Right atrium auricular region (tissue), 2 donors: ENCODE results near the gene PMS1. TPM values are rescaled to one million over a fixed set of nuclear protein-coding genes. Genes with fewer than 3 reads are reported as not detected.
"Not testable (repeated sequence)": the region's sequence is repeated elsewhere in the genome, so short reads cannot be mapped to it uniquely, and the experiment has no call there.

Source experiments
- DNase-seq: peaks from one replicate; pipeline ENCODE4 v3.0.0-alpha.2; 2019; ENCODE audit warnings: low spot score
- H3K27ac ChIP-seq, 2 donors: fragments of 200-600 bp; sonication (generic); 1 replicate in 1 of 2; 2 replicates in 1 of 2; pipeline ENCODE4 v1.5.1; 2016 to 2019
- H3K27me3 ChIP-seq, 2 donors: fragments of 200-600 bp; sonication (generic); one replicate each; pipeline versions ENCODE4 v1.5.1 to v1.6.0; 2017 to 2019
- H3K36me3 ChIP-seq: fragments of 200-600 bp; sonication (generic); one replicate; pipeline ENCODE4 v1.5.1; 2016
- H3K4me1 ChIP-seq, 2 donors: fragments of 200-600 bp; sonication (generic); one replicate each; pipeline versions ENCODE4 v1.5.1 to v1.6.0; 2017 to 2019
- H3K4me3 ChIP-seq, 2 donors: fragments of 200-600 bp; sonication (generic); 1 replicate in 1 of 2; 2 replicates in 1 of 2; pipeline ENCODE4 v1.5.1; 2017 to 2019; ENCODE audit warnings: mild to moderate bottlenecking in 1 of 2, moderate library complexity in 1 of 2
- H3K9me3 ChIP-seq, 2 donors: fragments of 200-600 bp; sonication (generic); one replicate each; pipeline ENCODE4 v1.5.1; 2019
- CTCF ChIP-seq, 2 donors: fragments of 200-600 bp; sonication (generic); IDR thresholded peaks; one replicate each; pipeline ENCODE4 v1.5.1; 2019; ENCODE audit warnings: antibody characterized with exemption in 2 of 2
- total RNA-seq, 2 donors: library from RNA; depleted of rRNA; stranded (reverse); fragments of >200 nt; gene quantifications; one replicate each; pipeline ENCODE4 v1.1.0, GENCODE V29; 2016

PMS1 gene
- total RNA-seq, 2 donors from 2014 or later: 7.9 to 9.0 TPM

DNA sequence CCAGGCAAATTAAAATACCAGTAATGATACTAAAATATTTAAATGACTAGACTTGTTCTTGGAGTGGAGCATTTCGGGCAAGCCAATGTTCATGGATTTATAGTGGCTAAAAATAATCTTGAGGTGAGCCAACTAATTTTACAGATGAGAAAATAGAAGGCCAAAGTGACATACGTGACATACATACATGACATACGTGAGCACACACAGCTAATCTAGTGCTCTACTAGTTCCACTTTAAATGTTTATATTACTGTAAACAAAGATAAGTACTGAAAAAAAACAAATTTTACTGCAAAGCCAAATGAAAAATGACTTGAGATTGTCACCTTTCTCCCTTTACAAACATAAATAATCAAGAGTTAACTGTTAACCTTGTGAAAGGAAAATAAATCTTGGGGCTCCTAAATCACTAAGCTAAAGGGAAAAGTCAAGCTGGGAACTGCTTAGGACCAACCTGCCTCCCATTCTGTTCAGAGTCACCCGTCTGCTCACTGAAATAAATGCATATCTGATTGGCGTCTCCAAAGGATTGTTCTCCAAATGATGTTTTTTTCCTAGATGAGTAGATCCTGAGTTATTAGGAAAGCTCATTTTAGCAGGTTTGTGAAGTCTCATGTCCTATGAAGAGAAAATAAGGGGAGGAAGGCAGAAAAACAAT is 96.7 kb downstream of the PMS1 start:
- H3K36me3 ChIP-seq: no peaks in the 10 kb centered on the region

GRCh38 chr2:189885368-189885767 is 101.1 kb downstream of the PMS1 start:
- no peak overlapping the region for H3K4me3 ChIP-seq
- H3K4me1 ChIP-seq: no peaks in the 10 kb centered on the region
- H3K27ac ChIP-seq: no peak overlapping the region
- no peaks in the 10 kb centered on the region for H3K27me3 ChIP-seq
- no peak for TF ChIP-seq CTCF (IDR thresholded peaks at IDR 0.05)
- H3K9me3 ChIP-seq: peaks cover 0 to 4% of the 10 kb centered on the region in 2 donors
- no peak for DNase-seq
- H3K36me3 ChIP-seq: no peaks in the 10 kb centered on the region

More for the DNA sequence above, 96.7 kb downstream of the PMS1 start:
- no peak overlapping the region for H3K27ac ChIP-seq
- no peaks in the 10 kb centered on the region for H3K9me3 ChIP-seq
- H3K4me1 ChIP-seq: no peaks in the 10 kb centered on the region
- no peak for DNase-seq
- no peaks in the 10 kb centered on the region for H3K27me3 ChIP-seq
- no peak overlapping the region for H3K4me3 ChIP-seq
- TF ChIP-seq CTCF (IDR thresholded peaks at IDR 0.05): no peak

DNA sequence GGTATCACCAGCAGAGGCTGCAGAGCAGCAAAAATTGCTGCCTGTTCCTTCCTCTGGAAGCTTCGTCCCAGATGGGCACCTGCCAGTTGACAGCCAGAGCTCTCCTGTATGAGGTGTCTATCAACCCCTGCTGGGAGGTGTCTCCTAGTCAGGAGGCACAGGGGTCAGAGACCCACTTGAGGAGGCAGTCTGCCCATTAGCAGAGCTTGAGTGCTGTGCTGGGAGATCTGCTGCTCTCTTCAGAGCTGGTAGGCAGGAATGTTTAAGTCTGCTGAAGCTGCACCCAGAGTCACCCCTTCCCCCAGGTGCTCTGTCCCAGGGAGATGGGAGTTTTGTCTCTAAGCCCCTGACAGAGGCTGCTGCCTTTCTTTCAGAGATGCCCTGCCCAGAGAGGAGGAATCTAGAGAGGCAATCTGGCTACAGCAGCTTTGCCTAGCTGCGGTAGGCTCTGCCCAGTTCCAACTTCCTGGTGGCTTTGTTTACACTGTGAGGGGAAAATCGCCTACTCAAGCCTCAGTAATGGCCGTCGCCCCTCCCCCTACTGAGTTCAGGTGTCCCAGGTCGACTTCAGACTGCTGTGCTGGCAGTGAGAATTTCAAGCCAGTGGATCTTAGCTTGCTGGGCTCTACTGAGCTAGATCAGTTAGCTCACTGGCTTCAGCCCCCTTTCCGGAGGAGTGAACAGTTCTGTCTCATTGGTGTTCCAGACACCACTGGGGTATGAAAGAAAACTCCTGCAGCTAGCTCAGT is 108.5 kb downstream of the PMS1 start:
- DNase-seq, H3K4me1 ChIP-seq, H3K27me3 ChIP-seq, H3K9me3 ChIP-seq, H3K4me3 ChIP-seq, H3K36me3 ChIP-seq, H3K27ac ChIP-seq: not testable (repeated sequence)

- Histone ChIP-seq H3K9me3 (no peaks in the 10 kb centered on the region), H3K36me3 (no peaks in the 10 kb centered on the region), H3K4me1 (no peaks in the 10 kb centered on the region), H3K27me3 (no peaks in the 10 kb centered on the region), H3K4me3 (no peak overlapping the region), H3K27ac (no peak overlapping the region)
- no peak for TF ChIP-seq CTCF (IDR thresholded peaks at IDR 0.05)
- DNase-seq: no peak
Measured at GRCh38 chr2:189896809-189897208, 112.6 kb downstream of the PMS1 start.

- no peaks in the 10 kb centered on the region for H3K4me1 ChIP-seq
- H3K4me3 ChIP-seq: no peak overlapping the region
- H3K27ac ChIP-seq: no peak overlapping the region
- H3K27me3 ChIP-seq: no peaks in the 10 kb centered on the region
- DNase-seq: no peak
- no peaks in the 10 kb centered on the region for H3K9me3 ChIP-seq
- H3K36me3 ChIP-seq: no peaks in the 10 kb centered on the region
- TF ChIP-seq CTCF (IDR thresholded peaks at IDR 0.05): no peak
Measured at GRCh38 chr2:189899101-189899500, 114.9 kb downstream of the PMS1 start.

DNA sequence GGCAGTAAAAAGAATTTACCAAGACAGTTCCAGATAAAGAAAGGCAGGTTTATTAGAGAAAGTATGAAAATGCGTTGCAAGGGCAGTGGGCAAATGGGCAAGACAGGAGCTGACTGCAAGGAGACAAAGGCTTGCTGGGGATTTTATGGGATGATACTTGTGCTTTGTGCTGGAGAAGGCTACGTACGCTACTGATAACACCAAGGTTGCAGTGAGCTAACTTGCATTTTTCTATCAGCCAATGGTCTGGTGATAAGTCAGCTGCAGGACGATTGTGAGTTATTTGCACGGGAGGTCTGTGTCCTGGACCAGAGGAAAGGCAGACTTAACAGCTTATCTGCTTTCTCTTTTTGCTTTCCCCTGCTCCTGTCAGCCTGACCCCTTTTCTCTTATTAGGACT is 116.5 kb downstream of the PMS1 start:
- Histone ChIP-seq H3K4me1 (no peaks in the 10 kb centered on the region), H3K36me3 (no peaks in the 10 kb centered on the region), H3K27me3 (no peaks in the 10 kb centered on the region), H3K9me3 (no peaks in the 10 kb centered on the region), H3K27ac (no peak overlapping the region), H3K4me3 (no peak overlapping the region)
- no peak for TF ChIP-seq CTCF (IDR thresholded peaks at IDR 0.05)
- no peak for DNase-seq
